ENCODE data around the gene MYRIP.
"Not testable (repeated sequence)": the region's sequence is repeated elsewhere in the genome, so short reads cannot be mapped to it uniquely, and the experiment has no call there.

Gene MYRIP

DNA sequence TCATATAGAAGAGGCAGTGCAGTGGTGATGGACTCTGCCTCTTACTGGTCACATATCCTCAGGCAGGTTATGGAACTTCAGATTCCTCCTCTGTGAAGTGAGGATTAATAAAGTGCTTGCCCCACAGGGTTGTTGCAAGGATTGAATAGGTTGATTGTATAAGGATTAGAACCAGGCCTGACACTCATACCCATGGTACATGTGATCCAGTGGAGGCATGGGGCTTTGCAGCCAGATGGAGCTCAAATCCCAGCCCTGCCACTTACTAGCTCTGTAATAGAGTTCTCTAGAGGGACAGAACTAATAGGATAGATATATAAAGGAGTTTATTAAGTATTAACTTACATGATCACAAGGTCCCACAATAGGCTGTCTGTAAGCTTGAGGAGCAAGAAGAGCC lies 315.5 kb downstream of the MYRIP start:
- Histone ChIP-seq H3K36me3 (ENCODE audit: insufficient read depth, low read length) (no peaks in the 10 kb centered on the region), H2AFZ (ENCODE audit: low read depth, low read length) (no peak overlapping the region), H3K9me3 (ENCODE audit: low read length) (no peaks in the 10 kb centered on the region), H3K27me3 (ENCODE audit: insufficient read depth, low read length) (no peaks in the 10 kb centered on the region), H3K4me3 (ENCODE audit: low read length) (no peak overlapping the region), H3K4me1 (ENCODE audit: insufficient read depth, low read length) (peaks cover 15% of the 10 kb centered on the region)

DNA sequence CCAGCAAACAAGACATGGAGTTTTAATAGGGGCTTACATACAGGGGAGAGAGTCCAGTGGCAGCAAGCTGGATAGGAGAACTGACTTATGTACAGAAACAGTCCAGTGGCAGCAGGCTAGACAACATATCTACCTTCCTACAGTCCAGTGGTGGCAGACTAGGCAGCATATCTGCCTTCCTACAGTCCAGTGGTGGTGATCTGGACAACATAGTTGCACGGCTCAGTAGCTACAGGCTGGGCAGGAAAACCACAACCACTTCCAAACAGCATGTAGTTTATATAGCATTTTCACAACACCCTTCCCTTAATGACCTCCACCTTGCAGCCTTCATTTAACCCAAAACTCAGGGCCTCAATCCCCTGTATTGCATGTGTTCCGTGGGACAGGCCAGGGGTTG lies 318.8 kb downstream of the MYRIP start:
- Histone ChIP-seq H3K27me3 (ENCODE audit: insufficient read depth, low read length) (no peaks in the 10 kb centered on the region), H3K4me3 (ENCODE audit: low read length) (no peak overlapping the region), H3K9me3 (ENCODE audit: low read length) (no peaks in the 10 kb centered on the region), H2AFZ (ENCODE audit: low read depth, low read length) (no peak overlapping the region), H3K4me1 (ENCODE audit: insufficient read depth, low read length) (no peaks in the 10 kb centered on the region), H3K36me3 (ENCODE audit: insufficient read depth, low read length) (no peaks in the 10 kb centered on the region)

DNA sequence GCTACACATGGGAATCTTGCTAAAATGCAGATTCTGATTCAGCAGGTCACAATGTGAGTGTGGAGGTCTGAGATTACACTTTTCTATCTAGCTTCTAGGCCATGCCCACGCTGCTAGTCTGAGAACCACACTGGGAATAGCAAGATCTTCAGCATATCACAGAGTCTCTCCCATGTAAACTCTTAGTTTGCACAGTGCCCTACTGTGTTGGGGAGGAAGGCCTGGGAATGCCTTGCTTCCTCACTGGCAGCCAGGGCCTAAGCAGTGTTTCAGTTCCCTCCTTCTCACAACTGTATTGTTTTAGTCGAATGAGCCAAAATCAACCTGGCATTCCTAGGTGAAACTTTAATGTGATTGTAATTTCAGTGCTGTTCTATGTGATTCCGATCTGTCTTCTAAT lies 320.1 kb downstream of the MYRIP start:
- Histone ChIP-seq H3K9me3 (ENCODE audit: low read length) (no peaks in the 10 kb centered on the region), H3K36me3 (ENCODE audit: insufficient read depth, low read length) (no peaks in the 10 kb centered on the region), H3K27me3 (ENCODE audit: insufficient read depth, low read length) (no peaks in the 10 kb centered on the region), H3K4me3 (ENCODE audit: low read length) (no peak overlapping the region), H2AFZ (ENCODE audit: low read depth, low read length) (no peak overlapping the region), H3K4me1 (ENCODE audit: insufficient read depth, low read length) (no peaks in the 10 kb centered on the region)

DNA sequence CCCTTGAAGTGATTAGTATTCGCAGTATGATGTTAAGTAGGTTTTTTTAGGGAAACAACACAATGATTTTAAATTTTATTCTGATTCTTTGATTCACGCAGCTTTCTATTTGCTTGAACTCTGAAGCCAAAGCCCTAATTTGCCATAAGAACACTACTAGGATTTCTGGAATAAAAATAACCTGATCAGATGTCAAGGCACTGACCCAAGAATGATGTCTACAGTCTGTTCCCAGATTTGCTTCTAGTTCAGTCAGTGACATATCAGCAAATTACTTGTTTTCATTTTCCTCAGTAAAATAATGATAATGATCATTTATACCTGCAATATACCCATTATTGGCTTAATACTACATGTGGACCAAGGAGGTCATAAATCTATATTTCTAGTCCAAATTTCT lies 320.6 kb downstream of the MYRIP start:
- Histone ChIP-seq H3K36me3 (ENCODE audit: insufficient read depth, low read length) (no peaks in the 10 kb centered on the region), H3K9me3 (ENCODE audit: low read length) (no peaks in the 10 kb centered on the region), H3K4me1 (ENCODE audit: insufficient read depth, low read length) (no peaks in the 10 kb centered on the region), H2AFZ (ENCODE audit: low read depth, low read length) (no peak overlapping the region), H3K27me3 (ENCODE audit: insufficient read depth, low read length) (no peaks in the 10 kb centered on the region), H3K4me3 (ENCODE audit: low read length) (no peak overlapping the region)

DNA sequence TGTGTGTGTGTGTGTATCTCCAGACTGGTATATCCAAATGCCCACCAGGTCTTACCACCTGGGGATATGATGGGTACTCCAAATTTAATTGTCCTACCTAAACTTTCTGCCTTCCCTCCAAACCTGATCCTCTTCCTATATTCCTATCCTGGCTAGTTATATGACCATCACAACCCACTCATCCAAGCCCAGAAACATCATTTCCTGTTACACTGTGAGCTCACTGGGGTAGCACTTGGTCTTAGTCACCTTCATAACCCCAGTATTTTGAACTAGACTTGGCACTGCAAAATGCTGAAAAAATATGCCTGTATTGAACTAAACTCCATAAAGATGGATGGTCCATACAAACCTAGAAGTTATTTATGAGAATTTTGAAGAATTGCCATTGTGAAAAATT lies 321.3 kb downstream of the MYRIP start:
- Histone ChIP-seq H2AFZ (ENCODE audit: low read depth, low read length) (no peak overlapping the region), H3K9me3 (ENCODE audit: low read length) (no peaks in the 10 kb centered on the region), H3K27me3 (ENCODE audit: insufficient read depth, low read length) (no peaks in the 10 kb centered on the region), H3K36me3 (ENCODE audit: insufficient read depth, low read length) (no peaks in the 10 kb centered on the region), H3K4me1 (ENCODE audit: insufficient read depth, low read length) (no peaks in the 10 kb centered on the region), H3K4me3 (ENCODE audit: low read length) (no peak overlapping the region)

DNA sequence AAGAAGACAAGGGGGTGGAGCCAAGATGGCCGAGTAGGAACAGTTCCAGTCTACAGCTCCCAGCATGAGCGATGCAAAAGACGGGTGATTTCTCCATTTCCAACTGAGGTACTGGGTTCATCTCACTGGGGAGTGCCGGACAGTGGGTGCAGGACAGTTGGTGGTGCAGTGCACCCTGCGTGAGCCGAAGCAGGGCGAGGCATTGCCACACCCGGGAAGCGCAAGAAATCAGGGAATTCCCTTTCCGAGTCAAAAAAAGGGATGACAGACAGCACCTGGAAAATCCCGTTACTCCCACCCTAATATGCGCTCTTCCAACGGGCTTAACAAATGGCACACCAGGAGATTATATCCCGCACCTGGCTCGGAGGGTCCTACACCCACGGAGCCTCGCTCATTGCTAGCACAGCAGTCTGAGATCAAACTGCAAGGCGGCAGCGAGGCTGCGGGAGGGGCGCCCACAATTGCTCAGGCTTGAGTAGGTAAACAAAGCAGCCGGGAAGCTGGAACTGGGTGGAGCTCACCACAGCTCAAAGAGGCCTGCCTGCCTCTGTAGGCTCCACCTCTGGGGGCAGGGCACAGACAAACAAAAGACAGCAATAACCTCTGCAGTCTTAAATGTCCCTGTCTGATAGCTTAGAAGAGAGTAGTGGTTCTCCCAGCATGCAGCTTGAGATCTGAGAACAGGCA lies 324.6 kb downstream of the MYRIP start:
- H2AFZ ChIP-seq (ENCODE audit: low read depth, low read length); H3K9me3 ChIP-seq (ENCODE audit: low read length); H3K36me3 ChIP-seq (ENCODE audit: insufficient read depth, low read length); H3K4me3 ChIP-seq (ENCODE audit: low read length); H3K27me3 ChIP-seq (ENCODE audit: insufficient read depth, low read length); H3K4me1 ChIP-seq (ENCODE audit: insufficient read depth, low read length): not testable (repeated sequence)

DNA sequence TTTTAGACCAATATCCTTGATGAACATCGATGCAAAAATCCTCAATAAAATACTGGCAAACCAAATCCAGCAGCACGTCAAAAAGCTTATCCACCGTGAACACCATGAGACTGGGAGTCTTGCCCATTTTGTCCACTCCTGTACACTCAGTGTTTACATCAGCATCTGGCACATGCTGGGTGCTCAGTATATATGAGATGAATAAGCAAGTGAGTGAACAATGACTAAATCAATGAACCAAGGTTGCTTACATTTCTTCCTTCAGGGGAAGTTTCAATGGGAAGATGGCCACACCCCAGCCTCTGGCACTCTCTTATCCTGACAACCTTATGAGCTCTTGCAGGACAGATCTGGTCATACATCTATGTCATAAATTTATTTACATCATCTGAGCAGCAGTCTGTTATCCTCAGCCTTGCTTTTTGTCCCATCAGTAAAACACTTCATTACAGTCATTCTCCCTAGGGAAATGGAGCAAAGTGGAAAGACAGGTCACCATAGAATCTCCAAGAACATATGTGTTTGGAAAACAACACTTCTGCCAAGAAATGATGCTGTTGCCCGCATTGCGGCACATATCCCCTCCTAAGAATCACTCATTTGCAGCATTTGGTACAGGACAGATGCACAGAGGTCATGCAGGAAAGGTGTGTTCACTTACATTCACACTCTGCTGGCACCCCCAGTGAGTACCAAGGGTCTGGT lies 328.3 kb downstream of the MYRIP start:
- H2AFZ ChIP-seq (ENCODE audit: low read depth, low read length), result no peak overlapping the region
- H3K4me3 ChIP-seq (ENCODE audit: low read length), result no peak overlapping the region
- no peaks in the 10 kb centered on the region for H3K4me1 ChIP-seq (ENCODE audit: insufficient read depth, low read length)
- no peaks in the 10 kb centered on the region for H3K9me3 ChIP-seq (ENCODE audit: low read length)
- no peaks in the 10 kb centered on the region for H3K36me3 ChIP-seq (ENCODE audit: insufficient read depth, low read length)
- no peaks in the 10 kb centered on the region for H3K27me3 ChIP-seq (ENCODE audit: insufficient read depth, low read length)

DNA sequence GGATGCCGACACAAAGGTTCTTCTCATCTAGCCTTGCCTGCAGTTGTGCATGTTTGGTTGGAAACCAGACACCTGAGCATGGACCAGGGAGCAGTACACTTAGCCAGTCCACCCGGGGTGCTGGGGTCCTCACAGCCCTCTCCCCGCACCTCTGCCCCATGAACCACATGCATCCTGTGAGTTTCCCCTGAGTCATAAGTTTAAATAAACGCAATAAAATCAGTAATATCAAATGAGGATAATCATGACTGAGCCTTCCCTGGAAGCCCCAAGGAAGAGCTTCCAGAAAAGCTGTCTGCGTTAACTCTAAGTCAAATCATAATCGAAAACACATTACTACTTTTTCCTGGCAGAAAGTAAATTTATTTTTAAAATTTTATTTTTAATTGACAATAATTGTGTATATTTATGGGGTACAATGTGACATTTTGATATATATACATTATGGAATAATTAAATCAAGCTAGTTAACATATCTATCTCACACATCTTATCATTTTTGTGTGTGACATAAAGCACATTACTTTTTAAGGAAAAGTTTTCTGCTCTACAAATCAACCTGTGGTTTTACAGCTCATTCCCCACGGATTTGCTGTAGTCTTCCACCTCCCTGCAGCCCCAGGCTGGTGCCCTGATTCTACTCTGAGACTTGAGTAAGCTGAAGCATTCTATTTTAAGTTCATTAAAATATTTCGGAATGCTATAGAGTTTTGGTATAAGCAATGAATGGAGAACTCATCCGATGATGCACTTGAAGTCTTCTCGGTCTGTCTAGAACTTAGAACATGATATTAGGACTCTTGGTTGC lies 334.1 kb downstream of the MYRIP start:
- no peak overlapping the region for H3K4me3 ChIP-seq (ENCODE audit: low read length)
- no peaks in the 10 kb centered on the region for H3K36me3 ChIP-seq (ENCODE audit: insufficient read depth, low read length)
- H3K27me3 ChIP-seq (ENCODE audit: insufficient read depth, low read length), result no peaks in the 10 kb centered on the region
- H3K4me1 ChIP-seq (ENCODE audit: insufficient read depth, low read length), result no peaks in the 10 kb centered on the region
- H3K9me3 ChIP-seq (ENCODE audit: low read length), result no peaks in the 10 kb centered on the region
- H2AFZ ChIP-seq (ENCODE audit: low read depth, low read length), result no peak overlapping the region

DNA sequence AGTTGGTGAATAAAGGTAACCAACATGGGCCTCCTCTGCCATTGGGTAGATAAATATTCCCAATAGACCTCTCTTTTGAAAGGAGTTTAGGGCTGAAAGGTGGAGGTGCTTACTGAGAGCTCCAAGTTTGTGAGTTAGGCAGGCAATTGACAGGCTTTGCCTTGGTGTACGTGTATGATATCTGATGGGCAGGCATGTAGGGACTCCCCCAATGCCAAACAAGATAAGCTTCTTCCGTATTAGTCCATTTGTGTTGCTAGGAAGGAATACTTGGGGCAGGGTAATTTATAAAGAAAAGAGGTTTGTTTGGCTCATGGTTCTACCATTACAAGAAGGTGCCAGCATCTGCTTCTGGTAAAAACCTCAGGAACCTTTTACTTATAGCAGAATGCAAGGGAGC lies 339.4 kb downstream of the MYRIP start:
- no peak overlapping the region for H2AFZ ChIP-seq (ENCODE audit: low read depth, low read length)
- no peaks in the 10 kb centered on the region for H3K36me3 ChIP-seq (ENCODE audit: insufficient read depth, low read length)
- no peaks in the 10 kb centered on the region for H3K27me3 ChIP-seq (ENCODE audit: insufficient read depth, low read length)
- no peaks in the 10 kb centered on the region for H3K4me1 ChIP-seq (ENCODE audit: insufficient read depth, low read length)
- H3K9me3 ChIP-seq (ENCODE audit: low read length), result no peaks in the 10 kb centered on the region
- no peak overlapping the region for H3K4me3 ChIP-seq (ENCODE audit: low read length)

DNA sequence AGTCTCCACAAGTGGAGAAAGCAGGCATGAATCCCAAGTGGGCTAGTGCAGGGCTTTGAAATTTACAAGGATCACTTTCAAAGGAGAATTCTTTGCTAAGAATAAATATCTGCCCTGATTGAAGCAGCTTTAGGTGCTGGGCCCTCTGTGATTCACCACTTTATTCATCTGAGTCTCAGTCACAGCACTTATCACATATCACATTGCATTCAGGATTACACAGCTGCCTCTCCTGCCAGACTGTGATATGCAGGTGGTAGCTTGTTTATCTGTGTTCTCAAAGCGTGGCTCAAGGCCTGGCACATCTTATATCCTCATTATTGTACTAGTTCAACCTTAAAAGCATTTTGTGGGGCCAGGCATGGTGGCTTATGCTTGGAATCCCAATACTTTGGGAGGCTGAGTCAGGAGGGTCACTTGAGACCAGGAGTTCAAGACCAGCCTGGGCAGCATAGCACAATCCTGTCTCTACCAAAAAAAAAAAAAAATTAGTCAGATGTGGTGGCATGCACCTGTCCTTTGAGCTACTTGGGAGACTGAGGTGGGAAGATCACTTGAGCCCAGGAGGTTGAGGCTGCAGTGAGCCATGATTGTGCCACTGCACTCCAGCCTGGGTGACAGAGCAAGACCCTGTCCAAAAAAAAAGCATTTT lies 343.2 kb downstream of the MYRIP start:
- H3K9me3 ChIP-seq (ENCODE audit: low read length), result no peaks in the 10 kb centered on the region
- no peaks in the 10 kb centered on the region for H3K27me3 ChIP-seq (ENCODE audit: insufficient read depth, low read length)
- H3K4me3 ChIP-seq (ENCODE audit: low read length), result no peak overlapping the region
- H2AFZ ChIP-seq (ENCODE audit: low read depth, low read length), result no peak overlapping the region
- no peaks in the 10 kb centered on the region for H3K4me1 ChIP-seq (ENCODE audit: insufficient read depth, low read length)
- no peaks in the 10 kb centered on the region for H3K36me3 ChIP-seq (ENCODE audit: insufficient read depth, low read length)

DNA sequence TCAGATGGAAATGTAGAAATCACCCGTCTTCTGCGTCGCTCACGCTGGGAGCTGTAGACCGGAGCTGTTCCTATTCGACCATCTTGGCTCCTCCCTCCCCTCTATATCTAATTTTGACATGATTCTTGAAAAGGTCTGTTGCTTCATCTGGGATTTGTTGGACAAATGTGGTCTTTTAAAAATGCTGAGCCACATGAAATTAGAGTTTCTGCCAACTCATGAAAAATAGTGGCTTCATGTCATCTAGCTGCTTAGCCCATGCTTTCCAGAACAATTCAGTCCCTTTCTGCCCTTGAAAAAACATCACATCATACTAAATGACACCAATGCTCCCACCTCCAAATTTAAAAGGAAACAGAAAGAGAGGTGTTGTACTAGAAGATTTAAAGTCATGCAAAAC lies 351.5 kb downstream of the MYRIP start:
- Histone ChIP-seq H3K4me1 (ENCODE audit: insufficient read depth, low read length) (no peaks in the 10 kb centered on the region), H3K36me3 (ENCODE audit: insufficient read depth, low read length) (no peaks in the 10 kb centered on the region), H3K27me3 (ENCODE audit: insufficient read depth, low read length) (no peaks in the 10 kb centered on the region), H3K4me3 (ENCODE audit: low read length) (no peak overlapping the region), H2AFZ (ENCODE audit: low read depth, low read length) (no peak overlapping the region), H3K9me3 (ENCODE audit: low read length) (no peaks in the 10 kb centered on the region)

DNA sequence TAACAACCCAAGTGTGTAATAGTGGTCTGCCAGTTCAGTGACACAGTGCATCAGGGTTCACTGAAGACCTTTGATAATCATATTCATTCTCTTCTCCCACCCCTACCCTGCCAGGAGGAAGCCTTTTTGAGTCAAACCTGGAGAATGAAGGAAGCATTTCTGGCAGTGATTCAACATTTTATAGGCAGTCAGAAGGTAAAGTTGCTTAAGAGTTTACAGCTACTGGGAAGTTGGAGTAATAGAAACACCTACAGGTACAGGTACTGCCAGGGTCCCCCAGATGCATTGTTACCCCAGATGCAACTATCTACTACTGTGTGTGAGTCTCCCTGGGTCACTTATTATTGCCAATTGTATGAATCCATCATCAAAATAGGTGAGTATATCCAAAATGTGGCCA lies 353.2 kb downstream of the MYRIP start:
- H3K27me3 ChIP-seq (ENCODE audit: insufficient read depth, low read length), result no peaks in the 10 kb centered on the region
- no peaks in the 10 kb centered on the region for H3K36me3 ChIP-seq (ENCODE audit: insufficient read depth, low read length)
- H3K9me3 ChIP-seq (ENCODE audit: low read length), result no peaks in the 10 kb centered on the region
- no peaks in the 10 kb centered on the region for H3K4me1 ChIP-seq (ENCODE audit: insufficient read depth, low read length)
- no peak overlapping the region for H2AFZ ChIP-seq (ENCODE audit: low read depth, low read length)
- no peak overlapping the region for H3K4me3 ChIP-seq (ENCODE audit: low read length)

DNA sequence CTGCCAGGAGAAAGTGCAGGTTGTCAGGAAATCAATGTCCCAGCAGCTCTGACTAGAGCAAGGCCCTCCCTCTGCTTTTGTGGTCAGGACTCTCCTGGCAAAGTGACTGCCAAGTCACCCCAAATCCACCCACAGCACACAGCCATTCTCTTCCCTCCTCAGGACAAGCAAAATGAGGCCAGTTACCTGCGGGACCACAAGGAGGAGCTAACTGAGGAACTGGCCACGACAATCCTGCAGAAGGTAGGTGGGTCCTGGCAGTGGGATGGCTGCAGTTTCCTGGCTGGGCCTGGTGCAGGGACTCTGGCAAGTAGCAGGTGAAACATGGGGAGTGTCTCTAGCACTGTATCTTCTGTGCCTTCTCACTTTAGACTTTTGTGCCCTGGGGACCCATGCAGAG lies 357.6 kb downstream of the MYRIP start:
- H3K4me1 ChIP-seq (ENCODE audit: insufficient read depth, low read length), result no peaks in the 10 kb centered on the region
- no peaks in the 10 kb centered on the region for H3K27me3 ChIP-seq (ENCODE audit: insufficient read depth, low read length)
- H3K36me3 ChIP-seq (ENCODE audit: insufficient read depth, low read length), result no peaks in the 10 kb centered on the region
- no peak overlapping the region for H3K4me3 ChIP-seq (ENCODE audit: low read length)
- H2AFZ ChIP-seq (ENCODE audit: low read depth, low read length), result no peak overlapping the region
- no peaks in the 10 kb centered on the region for H3K9me3 ChIP-seq (ENCODE audit: low read length)
